Astrocyte (in vitro differentiated cells and primary cell): ENCODE measurements around the gene IL13RA2. TPM values are rescaled to one million over a fixed set of nuclear protein-coding genes. Genes with fewer than 3 reads are reported as not detected.

ENCODE experiments used
- DNase-seq: peaks from one replicate; pipeline ENCODE4 v3.0.0-alpha.2; 2010; ENCODE audit warnings: low read depth
- FAIRE-seq: peaks from 2 replicates; lab custom pipeline; 2011; peaks lifted over from hg19 to GRCh38; lab: Jason Lieb, UNC
- H2AFZ ChIP-seq: 2 replicates; pipeline ENCODE4 v1.6.0; 2012; ENCODE audit warnings: low read depth, low read length, inconsistent platforms
- H3K27ac ChIP-seq: 2 replicates; pipeline ENCODE4 v1.5.1; 2011; ENCODE audit warnings: low read depth, low read length, inconsistent platforms
- H3K27me3 ChIP-seq: 2 replicates; pipeline ENCODE4 v1.6.0; 2011; ENCODE audit warnings: low read length, inconsistent platforms; ENCODE audit not compliant: insufficient read depth
- H3K36me3 ChIP-seq: 2 replicates; pipeline ENCODE4 v1.5.1; 2011; ENCODE audit warnings: low read length, inconsistent platforms; ENCODE audit not compliant: insufficient read depth
- H3K4me1 ChIP-seq: 2 replicates; pipeline ENCODE4 v1.5.1; 2011; ENCODE audit warnings: low read length, inconsistent platforms; ENCODE audit not compliant: insufficient read depth
- H3K4me2 ChIP-seq: 2 replicates; pipeline ENCODE4 v1.6.0; 2012; ENCODE audit warnings: low read length, inconsistent platforms
- H3K4me3 ChIP-seq: 2 replicates; pipeline ENCODE4 v1.5.1; 2011; ENCODE audit warnings: low read depth, mild to moderate bottlenecking, low read length, inconsistent platforms; ENCODE audit not compliant: insufficient read depth
- H3K79me2 ChIP-seq: 2 replicates; pipeline ENCODE4 v1.6.0; 2012; ENCODE audit warnings: mild to moderate bottlenecking, low read length, inconsistent platforms; ENCODE audit not compliant: insufficient read depth
- H3K9ac ChIP-seq: 2 replicates; pipeline ENCODE4 v1.6.0; 2012; ENCODE audit warnings: mild to moderate bottlenecking, low read length, inconsistent platforms
- H3K9me3 ChIP-seq: 2 replicates; pipeline ENCODE4 v1.5.1; 2012; ENCODE audit warnings: low read depth, mild to moderate bottlenecking, low read length, inconsistent platforms; ENCODE audit not compliant: insufficient read depth
- H4K20me1 ChIP-seq: 2 replicates; pipeline ENCODE4 v1.6.0; 2012; ENCODE audit warnings: low read length, inconsistent platforms; ENCODE audit not compliant: insufficient read depth
- H3K27ac Mint-ChIP-seq: one replicate; pipeline ENCODE4 v1.8.0; 2021; ENCODE audit warnings: mild to moderate bottlenecking, mixed read lengths; ENCODE audit not compliant: unreplicated experiment
- H3K27me3 Mint-ChIP-seq: one replicate; pipeline ENCODE4 v1.8.0; 2021; ENCODE audit warnings: low read depth, mixed read lengths; ENCODE audit not compliant: unreplicated experiment
- H3K36me3 Mint-ChIP-seq: one replicate; pipeline ENCODE4 v1.8.0; 2021; ENCODE audit warnings: low read depth, mixed read lengths; ENCODE audit not compliant: unreplicated experiment
- H3K4me1 Mint-ChIP-seq: one replicate; pipeline ENCODE4 v1.8.0; 2021; ENCODE audit warnings: low read depth, mixed read lengths; ENCODE audit not compliant: unreplicated experiment
- H3K4me3 Mint-ChIP-seq: one replicate; pipeline ENCODE4 v1.8.0; 2021; ENCODE audit warnings: mild to moderate bottlenecking, moderate library complexity, mixed read lengths; ENCODE audit not compliant: unreplicated experiment
- H3K9me3 Mint-ChIP-seq: one replicate; pipeline ENCODE4 v1.8.0; 2021; ENCODE audit warnings: mild to moderate bottlenecking, mixed read lengths; ENCODE audit not compliant: unreplicated experiment
- CTCF ChIP-seq: IDR thresholded peaks from 2 replicates; pipeline ENCODE4 v1.5.1; 2011; ENCODE audit warnings: low read depth, mild to moderate bottlenecking, inconsistent platforms, low read length, moderate library complexity; ENCODE audit not compliant: insufficient read depth
- EZH2 ChIP-seq: IDR thresholded peaks from 2 replicates; pipeline ENCODE4 v1.6.1; 2012; ENCODE audit warnings: mild to moderate bottlenecking, low read length, inconsistent platforms; ENCODE audit not compliant: insufficient read depth
- total RNA-seq: library from RNA; stranded (reverse); gene quantifications from 2 replicates; pipeline ENCODE4 v1.2.1, GENCODE V29; 2021

IL13RA2 gene
- total RNA-seq, 1 donor from 2014 or later = not detected

- no peak overlapping the region for H2AFZ ChIP-seq
- Mint-ChIP-seq H3K4me3 (no peak overlapping the region), H3K27me3 (no peaks in the 10 kb centered on the region), H3K27ac (no peak overlapping the region), H3K9me3 (no peaks in the 10 kb centered on the region), H3K4me1 (no peaks in the 10 kb centered on the region), H3K36me3 (no peaks in the 10 kb centered on the region)
- DNase-seq (peak; percentile 30), FAIRE-seq (peak; percentile 65)
- TF ChIP-seq CTCF (no peak), EZH2 (no peak)
- H3K79me2 ChIP-seq = no peaks in the 10 kb centered on the region
- H3K4me3 ChIP-seq = no peak overlapping the region
- no peaks in the 10 kb centered on the region for H3K9me3 ChIP-seq
- no peaks in the 10 kb centered on the region for H3K4me1 ChIP-seq
- no peak overlapping the region for H3K27ac ChIP-seq
- no peaks in the 10 kb centered on the region for H4K20me1 ChIP-seq
- H3K9ac ChIP-seq = no peak overlapping the region
- H3K4me2 ChIP-seq = no peak overlapping the region
- no peaks in the 10 kb centered on the region for H3K36me3 ChIP-seq
- H3K27me3 ChIP-seq = no peaks in the 10 kb centered on the region
These were observed 21.0 kb upstream of the IL13RA2 start for GRCh38 chrX:115038406-115038805.

GRCh38 chrX:115036029-115036428, 18.6 kb upstream of the IL13RA2 start:
- H3K79me2 ChIP-seq = no peaks in the 10 kb centered on the region
- H3K9ac ChIP-seq = no peak overlapping the region
- TF ChIP-seq EZH2 (no peak), CTCF (no peak)
- peak; percentile 80 for FAIRE-seq
- no peaks in the 10 kb centered on the region for H3K27me3 ChIP-seq
- DNase-seq = no peak
- H3K9me3 ChIP-seq = no peaks in the 10 kb centered on the region
- H3K4me1 ChIP-seq = no peaks in the 10 kb centered on the region
- H3K36me3 Mint-ChIP-seq = no peaks in the 10 kb centered on the region
- H3K4me3 Mint-ChIP-seq = no peak overlapping the region
- H3K27ac Mint-ChIP-seq = no peak overlapping the region
- H3K4me1 Mint-ChIP-seq = no peaks in the 10 kb centered on the region
- no peak overlapping the region for H3K27ac ChIP-seq
- no peak overlapping the region for H2AFZ ChIP-seq
- H3K27me3 Mint-ChIP-seq = no peaks in the 10 kb centered on the region
- no peak overlapping the region for H3K4me3 ChIP-seq
- H3K4me2 ChIP-seq = no peak overlapping the region
- H4K20me1 ChIP-seq = no peaks in the 10 kb centered on the region
- H3K36me3 ChIP-seq = no peaks in the 10 kb centered on the region
- H3K9me3 Mint-ChIP-seq = no peaks in the 10 kb centered on the region

GRCh38 chrX:115031989-115032388, 14.6 kb upstream of the IL13RA2 start:
- Histone ChIP-seq H3K79me2 (no peaks in the 10 kb centered on the region), H3K27ac (no peak overlapping the region), H3K36me3 (no peaks in the 10 kb centered on the region), H3K27me3 (no peaks in the 10 kb centered on the region), H3K4me3 (no peak overlapping the region), H3K9me3 (no peaks in the 10 kb centered on the region), H3K9ac (no peak overlapping the region), H2AFZ (no peak overlapping the region), H4K20me1 (no peaks in the 10 kb centered on the region), H3K4me1 (no peaks in the 10 kb centered on the region), H3K4me2 (no peak overlapping the region)
- no peaks in the 10 kb centered on the region for H3K27me3 Mint-ChIP-seq
- no peak overlapping the region for H3K27ac Mint-ChIP-seq
- no peak for DNase-seq
- peak; percentile 70 for FAIRE-seq
- no peaks in the 10 kb centered on the region for H3K4me1 Mint-ChIP-seq
- TF ChIP-seq CTCF (no peak), EZH2 (no peak)
- H3K36me3 Mint-ChIP-seq = no peaks in the 10 kb centered on the region
- no peaks in the 10 kb centered on the region for H3K9me3 Mint-ChIP-seq
- no peak overlapping the region for H3K4me3 Mint-ChIP-seq
